Measurements from ENCODE around the gene ADAMTS18.

DNA sequence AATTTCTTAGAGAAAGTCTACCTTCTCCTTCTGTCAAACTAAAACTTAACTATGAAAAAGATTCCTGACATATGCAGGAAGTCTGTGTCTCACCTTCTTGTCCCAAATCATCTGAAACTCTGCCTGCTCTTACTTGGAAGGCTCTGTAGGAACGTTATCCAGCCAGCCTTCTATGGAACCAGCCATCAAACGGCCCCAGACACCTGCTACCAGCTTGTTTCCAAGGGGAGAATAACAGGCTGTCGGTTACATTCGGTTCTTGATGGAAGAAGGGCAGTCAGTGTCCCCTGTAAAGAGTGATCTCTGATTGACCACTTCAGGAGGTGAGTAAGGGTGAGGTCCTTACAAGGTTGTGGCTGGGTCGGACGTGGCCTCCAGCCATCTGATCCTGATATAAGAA lies 1.7 kb downstream of the ADAMTS18 start:
- TF ChIP-seq, protein P1, sequence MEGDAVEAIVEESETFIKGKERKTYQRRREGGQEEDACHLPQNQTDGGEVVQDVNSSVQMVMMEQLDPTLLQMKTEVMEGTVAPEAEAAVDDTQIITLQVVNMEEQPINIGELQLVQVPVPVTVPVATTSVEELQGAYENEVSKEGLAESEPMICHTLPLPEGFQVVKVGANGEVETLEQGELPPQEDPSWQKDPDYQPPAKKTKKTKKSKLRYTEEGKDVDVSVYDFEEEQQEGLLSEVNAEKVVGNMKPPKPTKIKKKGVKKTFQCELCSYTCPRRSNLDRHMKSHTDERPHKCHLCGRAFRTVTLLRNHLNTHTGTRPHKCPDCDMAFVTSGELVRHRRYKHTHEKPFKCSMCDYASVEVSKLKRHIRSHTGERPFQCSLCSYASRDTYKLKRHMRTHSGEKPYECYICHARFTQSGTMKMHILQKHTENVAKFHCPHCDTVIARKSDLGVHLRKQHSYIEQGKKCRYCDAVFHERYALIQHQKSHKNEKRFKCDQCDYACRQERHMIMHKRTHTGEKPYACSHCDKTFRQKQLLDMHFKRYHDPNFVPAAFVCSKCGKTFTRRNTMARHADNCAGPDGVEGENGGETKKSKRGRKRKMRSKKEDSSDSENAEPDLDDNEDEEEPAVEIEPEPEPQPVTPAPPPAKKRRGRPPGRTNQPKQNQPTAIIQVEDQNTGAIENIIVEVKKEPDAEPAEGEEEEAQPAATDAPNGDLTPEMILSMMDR (IDR thresholded peaks at IDR 0.05; ENCODE audit: poor library complexity), result no peak
- TF ChIP-seq EZH2 (IDR thresholded peaks at IDR 0.05; ENCODE audit: borderline replicate concordance) (no peak), EZH2phosphoT487 (IDR thresholded peaks at IDR 0.05; ENCODE audit: low read depth, severe bottlenecking, unreplicated experiment) (no peak)

Data from hepatocyte (in vitro differentiated cells).